HEK293 (cell line): ENCODE measurements around the gene FDX2.
A peak's percentile ranks its signal among the peaks of the same experiment; 100 is the strongest.

ENCODE experiments used
- CTCF ChIA-PET: fragments of 350-600 bp; formaldehyde crosslinking; extraction: SDS; loops from one replicate; lab custom pipeline; 2021; ENCODE audit warnings: antibody characterized with exemption; lab: Yijun Ruan, JAX
- POLR2A ChIA-PET: fragments of 300-600 bp; formaldehyde crosslinking; extraction: SDS; loops from one replicate; lab custom pipeline; 2020; ENCODE audit warnings: antibody characterized with exemption, inconsistent platforms; lab: Yijun Ruan, JAX
- H3K27ac ChIP-seq: fragments of 200-500 bp; sonication (Bioruptor generic); 2 replicates; pipeline ENCODE4 v1.5.1; 2014; ENCODE audit warnings: low read depth, low read length, control low read depth, inconsistent platforms; ENCODE audit errors: extremely low read depth
- H3K36me3 ChIP-seq, 2 experiments: fragments of 200-500 bp in 1 of 2; sonication (Bioruptor generic) in 1 of 2; 1 replicate in 1 of 2; 2 replicates in 1 of 2; pipeline ENCODE4 v1.5.1; 2014 to 2017; ENCODE audit warnings: inconsistent platforms in 2 of 2, low read length in 2 of 2; ENCODE audit not compliant: control insufficient read depth in 2 of 2, insufficient read depth in 1 of 2
- H3K4me1 ChIP-seq: fragments of 200-500 bp; sonication (Bioruptor generic); 2 replicates; pipeline ENCODE4 v1.5.1; 2014; ENCODE audit warnings: mild to moderate bottlenecking, low read length, inconsistent platforms; ENCODE audit not compliant: control insufficient read depth, insufficient read depth
- H3K4me3 ChIP-seq: 2 replicates; pipeline ENCODE4 v1.5.1; 2011; ENCODE audit warnings: low read depth, mild to moderate bottlenecking, control low read depth, low read length, moderate library complexity
- H3K9me3 ChIP-seq: fragments of 200-500 bp; sonication (Bioruptor generic); 2 replicates; pipeline ENCODE4 v1.5.1; 2014; ENCODE audit warnings: low read depth, low read length, inconsistent platforms; ENCODE audit not compliant: control insufficient read depth, insufficient read depth
- FEZF1 ChIP-seq: fragments of 450-650 bp; formaldehyde crosslinking; IDR thresholded peaks from 2 replicates; pipeline ENCODE4 v1.5.1; 2016; ENCODE audit warnings: missing biosample characterization, missing genetic modification characterization
- GLIS1 ChIP-seq: fragments of 450-650 bp; formaldehyde crosslinking; IDR thresholded peaks from 2 replicates; pipeline ENCODE4 v1.5.1; 2016; ENCODE audit warnings: missing biosample characterization, missing genetic modification characterization
- GLIS2 ChIP-seq: fragments of 450-650 bp; formaldehyde crosslinking; IDR thresholded peaks from 2 replicates; pipeline ENCODE4 v1.5.1; 2016; ENCODE audit warnings: missing biosample characterization, missing genetic modification characterization
- TCF7L2 ChIP-seq: IDR thresholded peaks from 2 replicates; pipeline ENCODE4 v1.6.1; 2011; ENCODE audit warnings: low read depth, mild to moderate bottlenecking, inconsistent platforms, low read length, moderate library complexity, borderline replicate concordance
- ZBTB11 ChIP-seq: fragments of 450-650 bp; formaldehyde crosslinking; conservative IDR thresholded peaks from 2 replicates; pipeline ENCODE4 v1.5.1; 2016; ENCODE audit warnings: low read depth, missing biosample characterization, missing genetic modification characterization
- ZBTB8A ChIP-seq: fragments of 450-650 bp; formaldehyde crosslinking; IDR thresholded peaks from 2 replicates; pipeline ENCODE4 v1.5.1; 2016; ENCODE audit warnings: missing biosample characterization, missing genetic modification characterization
- ZIC2 ChIP-seq: fragments of 450-650 bp; formaldehyde crosslinking; IDR thresholded peaks from 2 replicates; pipeline ENCODE4 v1.5.1; 2016; ENCODE audit warnings: missing biosample characterization, missing genetic modification characterization
- ZNF132 ChIP-seq: fragments of 450-650 bp; formaldehyde crosslinking; IDR thresholded peaks from 2 replicates; pipeline ENCODE4 v1.5.1; 2017; ENCODE audit warnings: missing biosample characterization, missing genetic modification characterization, borderline replicate concordance
- ZNF2 ChIP-seq: fragments of 450-650 bp; formaldehyde crosslinking; IDR thresholded peaks from 2 replicates; pipeline ENCODE4 v1.5.1; 2016; ENCODE audit warnings: missing biosample characterization, missing genetic modification characterization
- ZNF266 ChIP-seq: fragments of 450-650 bp; formaldehyde crosslinking; IDR thresholded peaks from 2 replicates; pipeline ENCODE4 v1.5.1; 2016; ENCODE audit warnings: missing biosample characterization, missing genetic modification characterization, low read depth
- ZNF530 ChIP-seq: fragments of 450-650 bp; formaldehyde crosslinking; IDR thresholded peaks from 2 replicates; pipeline ENCODE4 v1.5.1; 2016; ENCODE audit warnings: low read depth, missing biosample characterization, missing genetic modification characterization
- ZNF837 ChIP-seq: fragments of 450-650 bp; formaldehyde crosslinking; IDR thresholded peaks from 2 replicates; pipeline ENCODE4 v1.5.1; 2016; ENCODE audit warnings: missing biosample characterization, missing genetic modification characterization
- TF ChIP-seq, protein P1 (sequence below): fragments of 450-650 bp; IDR thresholded peaks from 2 replicates; pipeline ENCODE4 v1.5.1; 2018; ENCODE audit warnings: missing biosample characterization, mild to moderate bottlenecking, missing genetic modification characterization
- TF ChIP-seq, protein P2 (sequence below): fragments of 450-650 bp; formaldehyde crosslinking; IDR thresholded peaks from 2 replicates; pipeline ENCODE4 v1.5.1; 2016; ENCODE audit warnings: missing biosample characterization, missing genetic modification characterization, low read depth

The FDX2 gene

GRCh38 chr19:10321874-10322835 is 6.3 kb upstream of the FDX2 start (continued):
- TF ChIP-seq TCF7L2 = no peak
- TF ChIP-seq FEZF1 (tag by site-specific recombination) = no peak
- TF ChIP-seq ZNF2 (tag by site-specific recombination) = no peak
- TF ChIP-seq ZBTB8A (tag by site-specific recombination) = peak; percentile 64
- no peak for TF ChIP-seq ZBTB11 (tag by site-specific recombination)

GRCh38 chr19:10321417-10321797 is 5.6 kb upstream of the FDX2 start:
- no peak overlapping the region for H3K27ac ChIP-seq
- TF ChIP-seq, protein P1, sequence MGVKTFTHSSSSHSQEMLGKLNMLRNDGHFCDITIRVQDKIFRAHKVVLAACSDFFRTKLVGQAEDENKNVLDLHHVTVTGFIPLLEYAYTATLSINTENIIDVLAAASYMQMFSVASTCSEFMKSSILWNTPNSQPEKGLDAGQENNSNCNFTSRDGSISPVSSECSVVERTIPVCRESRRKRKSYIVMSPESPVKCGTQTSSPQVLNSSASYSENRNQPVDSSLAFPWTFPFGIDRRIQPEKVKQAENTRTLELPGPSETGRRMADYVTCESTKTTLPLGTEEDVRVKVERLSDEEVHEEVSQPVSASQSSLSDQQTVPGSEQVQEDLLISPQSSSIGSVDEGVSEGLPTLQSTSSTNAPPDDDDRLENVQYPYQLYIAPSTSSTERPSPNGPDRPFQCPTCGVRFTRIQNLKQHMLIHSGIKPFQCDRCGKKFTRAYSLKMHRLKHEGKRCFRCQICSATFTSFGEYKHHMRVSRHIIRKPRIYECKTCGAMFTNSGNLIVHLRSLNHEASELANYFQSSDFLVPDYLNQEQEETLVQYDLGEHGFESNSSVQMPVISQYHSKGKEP (tag by site-specific recombination) = no peak
- TF ChIP-seq ZNF530 (tag by site-specific recombination) (no peak), ZNF132 (tag by site-specific recombination) (no peak), ZNF266 (tag by site-specific recombination) (no peak)
- TF ChIP-seq, protein P2, sequence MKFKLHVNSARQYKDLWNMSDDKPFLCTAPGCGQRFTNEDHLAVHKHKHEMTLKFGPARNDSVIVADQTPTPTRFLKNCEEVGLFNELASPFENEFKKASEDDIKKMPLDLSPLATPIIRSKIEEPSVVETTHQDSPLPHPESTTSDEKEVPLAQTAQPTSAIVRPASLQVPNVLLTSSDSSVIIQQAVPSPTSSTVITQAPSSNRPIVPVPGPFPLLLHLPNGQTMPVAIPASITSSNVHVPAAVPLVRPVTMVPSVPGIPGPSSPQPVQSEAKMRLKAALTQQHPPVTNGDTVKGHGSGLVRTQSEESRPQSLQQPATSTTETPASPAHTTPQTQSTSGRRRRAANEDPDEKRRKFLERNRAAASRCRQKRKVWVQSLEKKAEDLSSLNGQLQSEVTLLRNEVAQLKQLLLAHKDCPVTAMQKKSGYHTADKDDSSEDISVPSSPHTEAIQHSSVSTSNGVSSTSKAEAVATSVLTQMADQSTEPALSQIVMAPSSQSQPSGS (tag by site-specific recombination) = no peak
- H3K36me3 ChIP-seq = peaks cover 38 to 95% of the 10 kb centered on the region in 2 experiments; a peak in 2 of 3 replicates
- no peak overlapping the region for H3K4me3 ChIP-seq
- ChIA-PET CTCF (interaction anchor here (1.0 kb wide), 1 partner anchor 30 kb away, joined by 5 read pairs; no protein-coding TSS in a partner anchor), POLR2A (interaction anchor here (1.8 kb wide), 1 partner anchor 12 kb away, joined by 5 read pairs; the partner anchor contains the start of gene RAVER1)
- no peaks in the 10 kb centered on the region for H3K9me3 ChIP-seq
- H3K4me1 ChIP-seq = no peaks in the 10 kb centered on the region; the same call in 1 of the 2 replicates

DNA sequence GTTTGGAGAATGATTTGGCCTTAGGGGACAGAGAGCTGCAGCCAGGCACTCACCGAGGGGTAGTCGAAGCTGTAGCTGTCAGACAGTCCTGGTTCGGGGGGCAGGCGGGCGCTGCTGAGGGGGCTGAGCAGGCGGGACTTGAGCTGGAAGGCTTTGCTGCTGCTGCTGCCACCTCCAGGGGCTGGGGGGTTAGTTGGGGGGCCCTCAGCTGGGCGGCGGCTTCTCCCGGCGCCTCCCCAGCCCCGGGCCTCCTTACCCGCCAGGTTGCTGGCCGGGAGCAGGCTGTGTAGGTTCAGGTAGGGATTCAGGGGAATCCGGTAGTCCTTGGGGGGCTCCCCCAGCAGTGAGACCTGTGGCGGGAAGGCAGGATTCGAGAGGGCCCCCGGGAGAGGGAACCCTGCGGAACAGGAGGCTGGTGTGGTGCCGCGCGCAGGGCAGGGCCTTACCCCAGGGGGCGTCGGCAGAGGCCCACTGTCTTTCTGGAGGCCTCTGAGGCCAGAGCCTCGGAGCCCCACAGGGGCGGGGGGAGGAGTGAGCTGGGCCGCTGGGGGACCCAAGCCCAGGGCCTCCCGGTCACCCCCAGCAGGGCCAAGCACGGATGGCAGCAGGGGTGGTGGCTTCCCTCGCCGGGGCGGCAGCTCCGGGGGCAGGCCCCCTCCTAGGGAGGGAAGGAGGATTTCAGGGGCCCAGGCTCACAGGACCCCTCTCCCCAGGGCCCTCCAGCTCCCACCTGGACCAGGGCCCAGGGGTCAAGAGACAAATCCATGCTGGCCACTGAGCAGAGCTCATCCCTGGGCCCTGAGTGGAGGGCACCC is 5.0 kb upstream of the FDX2 start:
- Histone ChIP-seq H3K4me1 (peaks cover 3% of the 10 kb centered on the region; the same call in 1 of the 2 replicates), H3K27ac (no peak overlapping the region), H3K36me3 (peaks cover 32 to 90% of the 10 kb centered on the region in 2 experiments; a peak in 2 of 3 replicates), H3K9me3 (no peaks in the 10 kb centered on the region), H3K4me3 (no peak overlapping the region)
- ChIA-PET POLR2A (interaction anchor here (1.0 to 1.8 kb wide), 3 partner anchors 9 to 41 kb away, joined by 3 to 6 read pairs (median 5); partner anchors contain the start of gene RAVER1), CTCF (interaction anchor here (1.0 kb wide), 1 partner anchor 29 kb away, joined by 5 read pairs; no protein-coding TSS in a partner anchor)
- TF ChIP-seq ZNF837 (tag by site-specific recombination) = no peak
- TF ChIP-seq GLIS1 (tag by site-specific recombination) = peak; percentile 51; the same call in 1 of the 2 replicates
- TF ChIP-seq, protein P2 (tag by site-specific recombination) = no peak
- no peak for TF ChIP-seq TCF7L2
- peak; percentile 24; the same call in 1 of the 2 replicates for TF ChIP-seq ZIC2 (tag by site-specific recombination)
- peak; percentile 65 for TF ChIP-seq GLIS2 (tag by site-specific recombination)
